HUES6 (cell line): ENCODE data around the gene TUG1.

ENCODE experiments used
- H3K27ac ChIP-seq: 2 replicates; pipeline ENCODE4 v1.7.0; 2013; ENCODE audit warnings: low read depth, mild to moderate bottlenecking, low read length, inconsistent platforms
- H3K27me3 ChIP-seq: 2 replicates; pipeline ENCODE4 v1.6.1; 2013; ENCODE audit warnings: low read length; ENCODE audit not compliant: control insufficient read depth, insufficient read depth
- H3K36me3 ChIP-seq: 2 replicates; pipeline ENCODE4 v1.6.1; 2013; ENCODE audit warnings: low read length; ENCODE audit not compliant: control insufficient read depth, insufficient read depth
- H3K4me1 ChIP-seq: 2 replicates; pipeline ENCODE4 v1.6.1; 2013; ENCODE audit warnings: low read length; ENCODE audit not compliant: control insufficient read depth, insufficient read depth
- H3K4me3 ChIP-seq: 2 replicates; pipeline ENCODE4 v1.5.1; 2013; ENCODE audit warnings: low read depth, low read length
- H3K9ac ChIP-seq: one replicate; pipeline ENCODE4 v1.6.1; 2013; ENCODE audit warnings: mild to moderate bottlenecking, low read length
- H3K9me3 ChIP-seq: 2 replicates; pipeline ENCODE4 v1.6.1; 2013; ENCODE audit warnings: low read depth, low read length; ENCODE audit not compliant: control insufficient read depth, insufficient read depth

The TUG1 gene

GRCh38 chr22:30947816-30948454 lies 21.1 kb upstream of the TUG1 start:
- Histone ChIP-seq H3K27me3 (no peaks in the 10 kb centered on the region), H3K4me1 (no peaks in the 10 kb centered on the region; the same call in 1 of the 2 replicates), H3K9me3 (no peaks in the 10 kb centered on the region), H3K36me3 (peaks cover 98% of the 10 kb centered on the region), H3K4me3 (no peak overlapping the region), H3K27ac (no peak overlapping the region), H3K9ac (no peak overlapping the region)

DNA sequence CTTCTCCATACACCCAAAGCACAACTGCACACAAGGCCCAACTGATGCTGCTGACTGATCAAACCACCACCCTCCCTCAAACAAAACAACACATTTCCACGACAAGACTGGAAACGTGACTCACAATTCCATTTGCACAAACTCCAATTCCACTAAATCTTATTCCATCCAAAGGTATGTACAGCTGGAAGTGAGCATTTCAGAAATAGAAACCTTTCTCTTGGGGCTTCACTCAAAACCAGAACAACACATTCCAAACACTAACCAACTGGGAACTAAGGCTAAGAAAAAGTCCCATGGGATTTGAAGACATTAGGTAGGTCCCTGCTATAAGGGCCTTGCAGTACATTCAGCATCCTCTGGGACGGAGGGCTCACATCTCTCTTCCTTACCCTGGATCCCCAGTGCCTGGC lies 20.1 kb upstream of the TUG1 start:
- Histone ChIP-seq H3K9ac (no peak overlapping the region), H3K4me3 (no peak overlapping the region), H3K9me3 (no peaks in the 10 kb centered on the region), H3K4me1 (no peaks in the 10 kb centered on the region; the same call in 1 of the 2 replicates), H3K27me3 (no peaks in the 10 kb centered on the region), H3K36me3 (peaks cover 98% of the 10 kb centered on the region), H3K27ac (no peak overlapping the region)

DNA sequence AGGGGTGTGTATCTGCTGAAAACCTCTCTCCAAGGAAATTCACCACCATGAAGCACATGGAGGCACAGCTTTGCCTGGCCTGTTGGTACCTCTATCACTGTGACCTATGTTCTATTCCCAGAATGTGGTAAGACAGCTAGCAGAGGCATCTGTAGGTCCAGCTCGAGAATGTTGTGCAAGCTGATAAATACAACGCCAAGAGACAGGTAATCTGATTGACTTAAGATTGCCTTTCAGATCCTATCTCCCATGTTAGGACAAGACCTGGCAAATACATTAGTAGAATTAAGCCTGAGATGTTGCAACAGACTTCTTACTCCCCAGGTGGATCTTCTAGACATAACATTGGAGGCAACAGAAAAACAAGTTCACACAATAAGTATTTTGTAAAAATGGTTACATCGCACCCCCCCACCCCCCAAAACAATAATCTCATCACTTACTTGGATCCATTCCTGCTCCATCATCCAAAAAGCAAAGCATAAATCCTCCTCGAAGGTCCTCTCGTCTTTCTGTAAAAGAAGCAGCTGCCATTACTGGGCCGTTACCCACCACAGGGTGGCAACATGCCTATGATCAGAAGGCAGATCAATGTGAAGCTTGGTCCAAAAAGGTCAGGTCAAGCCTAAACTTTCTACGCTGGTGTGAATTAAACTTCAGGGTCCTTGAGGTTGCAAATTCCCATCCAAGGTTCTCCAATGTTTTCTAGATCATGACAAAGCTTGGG lies 19.0 kb upstream of the TUG1 start:
- H3K27me3 ChIP-seq: no peaks in the 10 kb centered on the region
- H3K36me3 ChIP-seq: peaks cover 97% of the 10 kb centered on the region
- H3K9ac ChIP-seq: no peak overlapping the region
- H3K27ac ChIP-seq: no peak overlapping the region
- H3K9me3 ChIP-seq: no peaks in the 10 kb centered on the region
- no peaks in the 10 kb centered on the region; the same call in 1 of the 2 replicates for H3K4me1 ChIP-seq
- no peak overlapping the region for H3K4me3 ChIP-seq

- no peaks in the 10 kb centered on the region; the same call in 1 of the 2 replicates for H3K4me1 ChIP-seq
- H3K9me3 ChIP-seq: no peaks in the 10 kb centered on the region
- peaks cover 93% of the 10 kb centered on the region for H3K36me3 ChIP-seq
Measured at GRCh38 chr22:30953206-30953605, 15.9 kb upstream of the TUG1 start.

DNA sequence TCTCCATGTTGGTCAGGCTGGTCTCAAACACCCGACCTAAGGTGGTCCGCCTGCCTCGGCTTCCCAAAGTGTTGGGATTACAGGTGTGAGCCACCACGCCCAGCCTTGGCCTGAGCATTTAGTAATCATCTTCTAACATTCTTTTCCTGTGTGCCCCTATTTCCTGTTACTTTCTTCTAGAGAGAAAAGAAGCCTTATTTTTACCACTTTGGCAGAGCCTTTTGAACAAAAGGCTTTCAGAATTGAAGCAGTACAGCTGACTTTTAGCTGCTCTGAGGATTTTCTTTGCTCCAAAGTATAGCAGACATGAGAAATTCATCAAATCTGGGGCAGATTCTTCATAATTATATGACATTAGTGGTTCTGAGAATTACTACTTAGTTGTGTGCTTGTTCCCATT lies 13.9 kb upstream of the TUG1 start:
- no peaks in the 10 kb centered on the region for H3K9me3 ChIP-seq
- H3K27ac ChIP-seq: no peak overlapping the region
- H3K4me3 ChIP-seq: no peak overlapping the region
- no peaks in the 10 kb centered on the region for H3K4me1 ChIP-seq
- peaks cover 77% of the 10 kb centered on the region for H3K36me3 ChIP-seq
- H3K9ac ChIP-seq: no peak overlapping the region
- no peaks in the 10 kb centered on the region for H3K27me3 ChIP-seq

More at GRCh38 chr22:30953206-30953605, 15.9 kb upstream of the TUG1 start:
- H3K9ac ChIP-seq: no peak overlapping the region
- H3K27me3 ChIP-seq: no peaks in the 10 kb centered on the region
- no peak overlapping the region for H3K4me3 ChIP-seq
- H3K27ac ChIP-seq: no peak overlapping the region

DNA sequence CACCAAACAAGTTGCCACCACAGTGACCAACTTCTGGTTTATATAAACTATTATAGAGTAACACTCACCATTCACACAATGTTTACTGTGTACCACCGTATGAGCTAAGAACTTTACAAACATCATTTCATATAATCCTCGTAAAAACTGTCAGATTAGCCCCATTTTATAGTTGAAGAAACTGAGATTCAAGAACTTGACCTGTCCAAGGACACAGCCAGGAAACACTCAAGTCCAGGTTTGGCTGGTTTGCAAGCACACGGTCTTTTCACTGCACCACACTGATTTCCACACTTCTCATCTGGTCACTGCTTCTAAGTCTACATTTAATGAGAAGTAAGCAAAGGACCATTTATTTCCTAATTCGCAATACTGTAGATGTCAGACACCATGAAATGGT lies 4.2 kb upstream of the TUG1 start:
- Histone ChIP-seq H3K9ac (no peak overlapping the region), H3K9me3 (peaks cover 7% of the 10 kb centered on the region; the same call in 1 of the 2 replicates), H3K4me3 (no peak overlapping the region; the same call in 1 of the 2 replicates), H3K27ac (no peak overlapping the region), H3K27me3 (no peaks in the 10 kb centered on the region), H3K36me3 (peaks cover 12% of the 10 kb centered on the region), H3K4me1 (0 out of 2 replicates have a peak, but pooled peaks cover 10% of the 10 kb centered on the region)

GRCh38 chr22:30968015-30968923 lies 796 bp upstream of the TUG1 start, which contains the start of gene MORC2:
MORC2 (minus strand) TSS chr22:30968774; CDS start chr22:30967889, 885 bp downstream.
- Histone ChIP-seq H3K36me3 (peaks cover 38% of the 10 kb centered on the region), H3K9ac (peak within 1 kb of the TSS; percentile 94), H3K27ac (peak within 1 kb of the TSS; percentile 99), H3K9me3 (peaks cover 30% of the 10 kb centered on the region), H3K4me3 (peak within 1 kb of the TSS; percentile 86), H3K27me3 (no peaks in the 10 kb centered on the region), H3K4me1 (peaks cover 19% of the 10 kb centered on the region)

- Histone ChIP-seq H3K4me3 (peak overlapping the region; percentile 86), H3K9ac (peak overlapping the region; percentile 94), H3K36me3 (peaks cover 53% of the 10 kb centered on the region), H3K9me3 (peaks cover 44% of the 10 kb centered on the region), H3K27me3 (no peaks in the 10 kb centered on the region), H3K4me1 (peaks cover 18% of the 10 kb centered on the region), H3K27ac (peak overlapping the region; percentile 99)
Measured at GRCh38 chr22:30969532-30970355, 679 bp downstream of the TUG1 start.

GRCh38 chr22:30970356-30970746 lies 1.3 kb downstream of the TUG1 start:
- H3K9me3 ChIP-seq: peaks cover 50% of the 10 kb centered on the region
- H3K9ac ChIP-seq: peak overlapping the region; percentile 94
- peaks cover 59% of the 10 kb centered on the region for H3K36me3 ChIP-seq
- H3K4me1 ChIP-seq: peaks cover 14% of the 10 kb centered on the region
- no peak overlapping the region for H3K27ac ChIP-seq
- H3K27me3 ChIP-seq: no peaks in the 10 kb centered on the region
- peak overlapping the region; percentile 86 for H3K4me3 ChIP-seq

DNA sequence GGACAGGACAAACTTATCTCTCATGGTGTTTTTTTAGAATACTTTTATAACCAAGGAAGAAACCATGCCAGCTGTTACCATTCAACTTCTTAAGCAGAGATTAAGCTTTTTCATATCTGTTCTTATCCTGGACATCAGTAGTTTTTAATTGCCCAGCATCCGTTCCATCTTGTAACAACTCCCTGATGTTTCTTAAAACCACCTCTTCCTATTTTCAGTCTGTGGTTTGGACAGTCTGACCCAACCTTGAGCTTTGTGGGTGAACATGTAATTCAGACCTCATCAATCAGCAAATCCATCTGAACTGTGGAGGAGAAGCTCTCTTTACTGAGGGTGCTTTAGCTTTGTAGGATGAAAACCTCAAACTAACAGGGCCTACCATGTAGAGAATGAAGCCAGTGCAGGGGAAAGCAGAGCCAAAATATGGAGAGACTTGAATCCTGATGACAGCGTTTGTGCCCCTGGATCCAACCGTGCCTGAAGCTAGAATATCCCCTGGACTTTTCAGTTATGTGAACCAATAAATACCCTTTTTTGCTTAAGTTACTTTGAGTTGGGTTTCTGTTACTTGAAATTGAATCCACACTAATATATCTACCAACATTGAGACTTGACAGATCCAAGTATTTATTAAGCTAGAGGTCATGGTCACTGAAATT lies 9.4 kb downstream of the TUG1 start:
- Histone ChIP-seq H3K36me3 (peaks cover 53% of the 10 kb centered on the region), H3K4me3 (no peak overlapping the region), H3K4me1 (no peaks in the 10 kb centered on the region), H3K9me3 (peaks cover 71% of the 10 kb centered on the region), H3K9ac (no peak overlapping the region), H3K27ac (no peak overlapping the region), H3K27me3 (no peaks in the 10 kb centered on the region)
